Measurements from ENCODE around the gene CREB3L1.

DNA sequence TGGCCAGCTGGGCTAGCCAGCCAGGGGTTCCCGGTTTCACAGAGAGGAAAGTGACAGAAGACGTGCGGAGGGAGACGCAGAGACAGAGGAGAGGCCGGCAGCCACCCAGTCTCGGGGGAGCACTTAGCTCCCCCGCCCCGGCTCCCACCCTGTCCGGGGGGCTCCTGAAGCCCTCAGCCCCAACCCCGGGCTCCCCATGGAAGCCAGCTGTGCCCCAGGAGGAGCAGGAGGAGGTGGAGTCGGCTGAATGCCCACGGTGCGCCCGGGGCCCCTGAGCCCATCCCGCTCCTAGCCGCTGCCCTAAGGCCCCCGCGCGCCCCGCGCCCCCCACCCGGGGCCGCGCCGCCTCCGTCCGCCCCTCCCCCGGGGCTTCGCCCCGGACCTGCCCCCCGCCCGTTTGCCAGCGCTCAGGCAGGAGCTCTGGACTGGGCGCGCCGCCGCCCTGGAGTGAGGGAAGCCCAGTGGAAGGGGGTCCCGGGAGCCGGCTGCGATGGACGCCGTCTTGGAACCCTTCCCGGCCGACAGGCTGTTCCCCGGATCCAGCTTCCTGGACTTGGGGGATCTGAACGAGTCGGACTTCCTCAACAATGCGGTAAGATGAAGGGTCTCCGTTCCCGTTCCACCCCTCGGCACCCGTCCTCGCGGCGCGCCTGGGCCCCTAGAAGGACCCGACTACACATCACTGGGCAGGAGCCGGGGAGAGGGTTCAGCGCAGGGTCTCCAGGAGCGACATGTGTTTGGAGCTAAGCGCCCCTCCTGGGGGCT, at the start of gene CREB3L1:
- TF ChIP-seq, protein P1, sequence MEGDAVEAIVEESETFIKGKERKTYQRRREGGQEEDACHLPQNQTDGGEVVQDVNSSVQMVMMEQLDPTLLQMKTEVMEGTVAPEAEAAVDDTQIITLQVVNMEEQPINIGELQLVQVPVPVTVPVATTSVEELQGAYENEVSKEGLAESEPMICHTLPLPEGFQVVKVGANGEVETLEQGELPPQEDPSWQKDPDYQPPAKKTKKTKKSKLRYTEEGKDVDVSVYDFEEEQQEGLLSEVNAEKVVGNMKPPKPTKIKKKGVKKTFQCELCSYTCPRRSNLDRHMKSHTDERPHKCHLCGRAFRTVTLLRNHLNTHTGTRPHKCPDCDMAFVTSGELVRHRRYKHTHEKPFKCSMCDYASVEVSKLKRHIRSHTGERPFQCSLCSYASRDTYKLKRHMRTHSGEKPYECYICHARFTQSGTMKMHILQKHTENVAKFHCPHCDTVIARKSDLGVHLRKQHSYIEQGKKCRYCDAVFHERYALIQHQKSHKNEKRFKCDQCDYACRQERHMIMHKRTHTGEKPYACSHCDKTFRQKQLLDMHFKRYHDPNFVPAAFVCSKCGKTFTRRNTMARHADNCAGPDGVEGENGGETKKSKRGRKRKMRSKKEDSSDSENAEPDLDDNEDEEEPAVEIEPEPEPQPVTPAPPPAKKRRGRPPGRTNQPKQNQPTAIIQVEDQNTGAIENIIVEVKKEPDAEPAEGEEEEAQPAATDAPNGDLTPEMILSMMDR (IDR thresholded peaks at IDR 0.05; ENCODE audit: extremely low read depth in 1 of 2, insufficient read depth in 1 of 2, low read depth in 1 of 2, low read length in 2 of 2) = no peak
- TF ChIP-seq EZH2 (IDR thresholded peaks at IDR 0.05; ENCODE audit: borderline replicate concordance, low read depth, low read length, severe bottlenecking) (peak; percentile 81), POLR2A (IDR thresholded peaks at IDR 0.05; ENCODE audit: low read depth, low read length) (no peak), POLR2AphosphoS5 (IDR thresholded peaks at IDR 0.05; ENCODE audit: insufficient read depth, low read depth, low read length) (no peak), JUN (IDR thresholded peaks at IDR 0.05; ENCODE audit: borderline replicate concordance, insufficient read depth, insufficient read length, low read depth) (no peak), GATA2 (IDR thresholded peaks at IDR 0.05; ENCODE audit: insufficient read depth, insufficient read length, low read depth, low read length) (no peak)
- TF ChIP-seq, protein P2, sequence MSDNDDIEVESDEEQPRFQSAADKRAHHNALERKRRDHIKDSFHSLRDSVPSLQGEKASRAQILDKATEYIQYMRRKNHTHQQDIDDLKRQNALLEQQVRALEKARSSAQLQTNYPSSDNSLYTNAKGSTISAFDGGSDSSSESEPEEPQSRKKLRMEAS (IDR thresholded peaks at IDR 0.05; ENCODE audit: insufficient read depth, insufficient read length) = no peak

All from endothelial cell of umbilical vein (primary cell).